ENCODE results near the gene ZNF398. TPM values are rescaled to one million over a fixed set of nuclear protein-coding genes. Genes with fewer than 3 reads are reported as not detected.

The ZNF398 gene
- total and polyA plus RNA-seq, 7 donors, result 2.4 to 19.7 (median 13.0) TPM

DNA sequence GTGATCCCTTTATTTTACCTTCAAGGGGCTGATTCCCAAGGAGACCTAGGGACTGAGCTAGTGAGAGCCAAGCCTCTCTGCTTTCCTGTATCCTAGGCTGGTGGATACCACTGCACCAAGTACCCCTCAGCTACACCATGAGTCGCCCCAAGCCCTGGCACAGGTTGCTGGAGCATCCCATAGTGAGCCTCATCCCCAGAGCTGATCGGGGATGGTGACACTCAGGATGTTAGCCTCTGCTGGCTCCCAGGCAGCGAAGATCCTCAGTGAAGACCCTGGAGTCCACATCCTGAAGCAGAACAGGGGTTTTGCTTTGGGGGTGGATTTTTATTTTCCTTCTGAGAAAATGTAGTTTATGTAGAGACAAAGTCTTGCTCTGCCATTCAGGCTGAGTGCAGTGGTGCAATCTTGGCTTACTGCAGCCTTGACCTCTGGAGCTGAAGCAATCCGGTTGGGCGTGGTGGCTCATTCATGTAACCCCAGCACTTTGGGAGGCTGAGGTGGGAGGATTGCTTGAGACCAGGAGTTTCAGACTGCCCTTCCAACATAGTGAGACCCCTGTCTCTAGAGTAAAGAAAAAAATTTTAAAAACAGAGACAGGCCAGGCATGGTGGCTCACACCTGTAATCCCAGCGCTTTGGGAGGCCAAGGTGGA, 79.7 kb downstream of the ZNF398 start:
- Histone ChIP-seq H3K27ac (no peak overlapping the region), H3K27me3 (no peaks in the 10 kb centered on the region), H3K4me3 (no peak overlapping the region), H3K9me3 (no peaks in the 10 kb centered on the region), H3K4me1 (no peaks in the 10 kb centered on the region), H3K36me3 (peaks cover 7 to 38% (median 21%) of the 10 kb centered on the region in 4 donors)
- intact Hi-C loops (cut with DNase I), result no loop called here
- WGBS, 2 donors, result 69 to 85% methylated on average over 6 of the region's 6 CpGs
- no peak for DNase-seq
- peak in 1 of 4 donors; percentile 7 for TF ChIP-seq POLR2AphosphoS5 (IDR thresholded peaks at IDR 0.05)
- no peak for TF ChIP-seq EP300 (IDR thresholded peaks at IDR 0.05)
- no peak for TF ChIP-seq POLR2A (IDR thresholded peaks at IDR 0.05)

DNA sequence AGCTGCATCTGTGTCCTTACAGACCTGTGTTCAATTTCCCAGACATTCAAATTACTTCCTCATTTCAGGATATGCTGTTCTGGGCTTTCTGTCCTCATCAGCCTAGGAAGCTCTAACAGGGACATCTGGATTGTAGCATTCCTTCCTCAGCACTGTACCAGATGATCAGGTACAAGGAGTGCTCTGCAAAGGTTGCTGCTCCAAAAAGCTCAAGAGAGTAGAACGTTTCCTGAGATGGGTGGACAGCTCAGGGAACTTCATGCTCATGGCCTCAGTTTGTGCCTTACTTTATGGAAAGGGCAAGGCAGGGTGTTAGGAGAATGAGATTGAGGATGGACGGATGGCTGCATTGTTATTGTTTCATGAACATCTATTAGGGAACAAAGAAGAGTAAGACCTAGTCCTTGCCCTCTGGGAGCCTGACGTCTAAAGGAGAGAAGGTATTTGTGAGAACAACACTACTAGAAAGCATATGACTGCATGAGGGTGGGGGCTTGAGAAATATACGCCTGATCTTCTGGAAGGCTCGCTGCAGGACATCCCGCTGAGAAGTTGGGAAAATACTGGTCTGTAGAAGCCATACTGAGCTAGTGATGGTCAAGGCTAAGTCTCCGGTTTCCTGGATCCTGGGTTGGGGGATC, 81.7 kb downstream of the ZNF398 start:
- Histone ChIP-seq H3K4me1 (no peaks in the 10 kb centered on the region), H3K27ac (no peak overlapping the region), H3K36me3 (peaks cover 7 to 20% (median 13%) of the 10 kb centered on the region in 4 donors), H3K27me3 (no peaks in the 10 kb centered on the region), H3K4me3 (no peak overlapping the region), H3K9me3 (no peaks in the 10 kb centered on the region)
- intact Hi-C loops (cut with DNase I), result no loop called here
- DNase-seq, result no peak
- TF ChIP-seq CTCF (IDR thresholded peaks at IDR 0.05), result no peak
- no peak for TF ChIP-seq EP300 (IDR thresholded peaks at IDR 0.05)
- no peak for TF ChIP-seq POLR2A (IDR thresholded peaks at IDR 0.05)
- no peak for TF ChIP-seq POLR2AphosphoS5 (IDR thresholded peaks at IDR 0.05)
- 54 to 61% methylated on average over 7 of the region's 7 CpGs for WGBS, 2 donors

GRCh38 chr7:149229526-149229925, 82.3 kb downstream of the ZNF398 start:
- intact Hi-C loops (cut with DNase I), result no loop called here

DNA sequence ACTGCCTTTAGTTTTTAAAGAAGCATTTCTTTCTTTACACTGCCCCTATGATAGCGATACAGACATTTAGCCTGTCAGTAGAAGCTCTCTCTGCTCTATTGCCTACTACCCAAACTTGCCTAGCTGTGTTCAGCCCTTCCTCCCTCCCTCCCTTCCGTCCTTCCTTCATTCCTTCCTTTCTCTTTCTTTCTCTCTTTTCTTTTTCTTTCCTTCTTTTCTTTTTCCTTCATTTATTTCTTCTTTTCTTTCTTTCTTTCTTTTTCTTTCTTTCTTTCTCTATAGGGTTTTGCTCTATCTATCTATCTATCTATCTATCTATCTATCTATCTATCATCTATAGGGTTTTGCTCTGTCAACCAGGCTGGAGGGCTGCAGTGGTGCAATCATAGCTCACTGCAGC, 85.1 kb downstream of the ZNF398 start:
- no peak for TF ChIP-seq EP300 (IDR thresholded peaks at IDR 0.05)
- TF ChIP-seq POLR2AphosphoS5 (IDR thresholded peaks at IDR 0.05), result no peak
- no peak for TF ChIP-seq CTCF (IDR thresholded peaks at IDR 0.05)
- no peak for TF ChIP-seq POLR2A (IDR thresholded peaks at IDR 0.05)
- peaks cover 0 to under 1% (median 0%) of the 10 kb centered on the region in 3 donors for H3K27me3 ChIP-seq
- DNase-seq, result no peak
- H3K27ac ChIP-seq, result no peak overlapping the region
- H3K9me3 ChIP-seq, result no peaks in the 10 kb centered on the region
- H3K4me1 ChIP-seq, result no peaks in the 10 kb centered on the region
- 63 to 83% methylated on average over 2 of the region's 2 CpGs for WGBS, 2 donors
- no peaks in the 10 kb centered on the region for H3K36me3 ChIP-seq
- no peak overlapping the region for H3K4me3 ChIP-seq
- intact Hi-C loops (cut with DNase I), result no loop called here

More at GRCh38 chr7:149229526-149229925, 82.3 kb downstream of the ZNF398 start:
- WGBS, 2 donors, result 35 to 71% methylated on average over 6 of the region's 6 CpGs
- no peak for DNase-seq
- peaks cover 2 to 14% (median 8%) of the 10 kb centered on the region in 4 donors for H3K36me3 ChIP-seq
- no peak overlapping the region for H3K27ac ChIP-seq
- no peak overlapping the region for H3K4me3 ChIP-seq
- no peaks in the 10 kb centered on the region for H3K4me1 ChIP-seq
- H3K27me3 ChIP-seq, result no peaks in the 10 kb centered on the region
- TF ChIP-seq POLR2AphosphoS5 (IDR thresholded peaks at IDR 0.05) (peak in 2 of 4 donors; percentile 26 to 36), CTCF (IDR thresholded peaks at IDR 0.05) (no peak)
- no peaks in the 10 kb centered on the region for H3K9me3 ChIP-seq

Small RNA genes lying within 50 kb of the gene (small RNA-seq; reads per million reads assigned to genes)
- gene AC004890.1 (0 reads per million in 3 donors), gene RN7SL521P (0.11 to 0.66 (median 0.22) reads per million in 3 donors)

Other genes starting within 250 kb of the ZNF398 start
- gene PDIA4, start 118.9 kb upstream of the ZNF398 start, total RNA-seq, result 10 to 100 TPM; 34.3 to 47.4 (median 39.7) TPM
- gene PDIA4, start 118.9 kb upstream of the ZNF398 start, polyA plus RNA-seq, result 100 to 1,000 TPM in 1 of 3 donors, 10 to 100 TPM in 2; 11.4 to 183 (median 40.9) TPM
- 1 to 10 TPM; 3.0 to 6.9 (median 3.9) TPM for gene ZNF786, start 56.7 kb upstream of the ZNF398 start, total RNA-seq
- 1 to 10 TPM in 2 of 3 donors, under 1 TPM in 1; 0.60 to 4.6 (median 1.2) TPM for gene ZNF786, start 56.7 kb upstream of the ZNF398 start, polyA plus RNA-seq
- 1 to 10 TPM; 2.9 to 4.9 (median 3.6) TPM for gene ZNF425, start 21.1 kb upstream of the ZNF398 start, total RNA-seq
- gene ZNF425, start 21.1 kb upstream of the ZNF398 start, polyA plus RNA-seq, result under 1 TPM; 0.60 to 0.85 (median 0.69) TPM
- gene ZNF282, start 48.1 kb downstream of the ZNF398 start, total RNA-seq, result 10 to 100 TPM; 11.8 to 24.9 (median 13.9) TPM
- gene ZNF282, start 48.1 kb downstream of the ZNF398 start, polyA plus RNA-seq, result 10 to 100 TPM in 1 of 3 donors, 1 to 10 TPM in 2; 6.9 to 17.6 (median 7.2) TPM
- 10 to 100 TPM in 1 of 4 donors, 1 to 10 TPM in 3; 4.1 to 13.6 (median 5.7) TPM for gene ZNF212, start 92.2 kb downstream of the ZNF398 start, total RNA-seq
- gene ZNF212, start 92.2 kb downstream of the ZNF398 start, polyA plus RNA-seq, result 1 to 10 TPM; 4.4 to 9.0 (median 6.0) TPM
- 10 to 100 TPM in 3 of 4 donors, 1 to 10 TPM in 1; 8.4 to 15.2 (median 11.3) TPM for gene ZNF783, start 114.7 kb downstream of the ZNF398 start, total RNA-seq
- 1 to 10 TPM; 1.2 to 9.4 (median 2.4) TPM for gene ZNF783, start 114.7 kb downstream of the ZNF398 start, polyA plus RNA-seq

Measured in sigmoid colon (tissue), 7 donors.